ENCODE measurements around the gene CDNF. TPM values are rescaled to one million over a fixed set of nuclear protein-coding genes. Genes with fewer than 3 reads are reported as not detected.
A peak's percentile ranks its signal among the peaks of the same experiment; 100 is the strongest.

CDNF gene
- total RNA-seq, 1 experiment from 2014 or later, result 1.2 TPM

DNA sequence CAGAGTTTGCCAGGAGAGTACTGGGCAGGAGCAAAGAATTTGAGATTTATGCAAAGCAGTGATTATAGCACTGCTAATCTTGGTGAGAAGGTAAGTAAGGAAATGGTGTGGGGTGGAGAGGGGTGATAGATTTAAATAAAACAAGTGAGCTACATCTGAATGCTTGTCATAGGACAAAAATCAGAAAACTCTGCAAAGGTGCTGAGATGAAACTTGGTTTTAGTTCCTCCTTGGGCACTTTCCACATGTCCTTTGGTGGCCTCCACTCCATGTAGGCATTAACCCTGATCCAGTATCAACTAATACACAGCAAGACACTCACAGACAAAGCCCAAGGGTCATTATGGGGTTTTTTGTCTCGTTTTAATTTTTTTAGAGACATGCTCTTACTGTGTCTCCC is 37.4 kb downstream of the CDNF start:
- no peaks in the 10 kb centered on the region for H4K20me1 ChIP-seq (ENCODE audit: low read length)
- H3K4me2 ChIP-seq (ENCODE audit: low read length), result no peak overlapping the region
- ATAC-seq (no peak), DNase-seq (no peak)
- H3K4me3 ChIP-seq (ENCODE audit: low read length), result no peak overlapping the region
- H2AFZ ChIP-seq (ENCODE audit: low read length), result no peak overlapping the region
- no peaks in the 10 kb centered on the region for H3K9me2 ChIP-seq (replicated peaks; ENCODE audit: low read length)
- no peaks in the 10 kb centered on the region for H3K9me3 ChIP-seq (ENCODE audit: low read length)
- H3F3A ChIP-seq (ENCODE audit: low read length, unreplicated experiment), result no peaks in the 10 kb centered on the region
- ChIA-PET CTCF (no interaction called here), POLR2A (ENCODE audit: unreplicated experiment) (no interaction called here)
- no TSS peak for BruUV-seq (replicated peaks)
- intact Hi-C loops (cut with micrococcal nuclease), result no loop called here
- H3K4me1 ChIP-seq (ENCODE audit: insufficient read depth, low read length), result no peaks in the 10 kb centered on the region
- H3K27me3 ChIP-seq (ENCODE audit: low read length), result no peaks in the 10 kb centered on the region
- H3K79me2 ChIP-seq (ENCODE audit: low read length), result no peaks in the 10 kb centered on the region
- no peak overlapping the region for H3K27ac ChIP-seq (ENCODE audit: low read length)
- no peaks in the 10 kb centered on the region for H3K36me3 ChIP-seq (ENCODE audit: low read depth, low read length)
- TF ChIP-seq, protein P1, sequence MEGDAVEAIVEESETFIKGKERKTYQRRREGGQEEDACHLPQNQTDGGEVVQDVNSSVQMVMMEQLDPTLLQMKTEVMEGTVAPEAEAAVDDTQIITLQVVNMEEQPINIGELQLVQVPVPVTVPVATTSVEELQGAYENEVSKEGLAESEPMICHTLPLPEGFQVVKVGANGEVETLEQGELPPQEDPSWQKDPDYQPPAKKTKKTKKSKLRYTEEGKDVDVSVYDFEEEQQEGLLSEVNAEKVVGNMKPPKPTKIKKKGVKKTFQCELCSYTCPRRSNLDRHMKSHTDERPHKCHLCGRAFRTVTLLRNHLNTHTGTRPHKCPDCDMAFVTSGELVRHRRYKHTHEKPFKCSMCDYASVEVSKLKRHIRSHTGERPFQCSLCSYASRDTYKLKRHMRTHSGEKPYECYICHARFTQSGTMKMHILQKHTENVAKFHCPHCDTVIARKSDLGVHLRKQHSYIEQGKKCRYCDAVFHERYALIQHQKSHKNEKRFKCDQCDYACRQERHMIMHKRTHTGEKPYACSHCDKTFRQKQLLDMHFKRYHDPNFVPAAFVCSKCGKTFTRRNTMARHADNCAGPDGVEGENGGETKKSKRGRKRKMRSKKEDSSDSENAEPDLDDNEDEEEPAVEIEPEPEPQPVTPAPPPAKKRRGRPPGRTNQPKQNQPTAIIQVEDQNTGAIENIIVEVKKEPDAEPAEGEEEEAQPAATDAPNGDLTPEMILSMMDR (conservative IDR thresholded peaks at IDR 0.05; ENCODE audit: low read depth, low read length), result no peak
- H3K9ac ChIP-seq (ENCODE audit: low read length), result no peak overlapping the region

DNA sequence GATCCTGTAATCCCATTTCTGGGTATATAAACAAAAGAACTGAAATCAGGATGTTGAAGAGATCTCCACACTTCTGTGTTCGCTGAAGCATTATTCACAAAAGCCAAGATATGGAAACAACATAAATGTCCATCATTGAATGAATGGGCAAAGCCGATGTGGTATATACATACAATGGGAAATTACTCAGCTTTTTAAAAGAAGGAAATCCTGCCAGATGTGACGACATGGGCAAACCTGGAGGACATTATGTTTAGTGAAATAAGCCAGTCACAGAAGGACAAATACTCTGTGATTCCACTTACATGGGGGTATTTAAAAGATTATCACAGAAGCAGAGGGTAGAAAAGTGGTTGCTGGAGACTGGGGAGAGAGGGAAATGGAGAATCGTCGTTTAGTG is 39.2 kb downstream of the CDNF start:
- ChIA-PET POLR2A (ENCODE audit: unreplicated experiment) (interaction anchor here (0.7 kb wide), 1 partner anchor 161 kb away, joined by 4 read pairs; no protein-coding TSS in a partner anchor), CTCF (no interaction called here)
- no peaks in the 10 kb centered on the region for H3K9me2 ChIP-seq (replicated peaks; ENCODE audit: low read length)
- H2AFZ ChIP-seq (ENCODE audit: low read length), result no peak overlapping the region
- no peak overlapping the region for H3K4me3 ChIP-seq (ENCODE audit: low read length)
- H3K4me2 ChIP-seq (ENCODE audit: low read length), result no peak overlapping the region
- H4K20me1 ChIP-seq (ENCODE audit: low read length), result no peaks in the 10 kb centered on the region
- intact Hi-C loops (cut with micrococcal nuclease), result no loop called here
- H3K27me3 ChIP-seq (ENCODE audit: low read length), result no peaks in the 10 kb centered on the region
- DNase-seq, result peak; percentile 26
- H3F3A ChIP-seq (ENCODE audit: low read length, unreplicated experiment), result no peaks in the 10 kb centered on the region
- no peaks in the 10 kb centered on the region for H3K79me2 ChIP-seq (ENCODE audit: low read length)
- TF ChIP-seq, protein P1 (conservative IDR thresholded peaks at IDR 0.05; ENCODE audit: low read depth, low read length), result no peak
- no peak for TF ChIP-seq EZH2phosphoT487 (IDR thresholded peaks at IDR 0.05; ENCODE audit: borderline replicate concordance, low read length)
- TF ChIP-seq EZH2 (IDR thresholded peaks at IDR 0.05; ENCODE audit: low read length, unreplicated experiment), result no peak
- peak; percentile 11; the same call in 1 of the 2 replicates for ATAC-seq
- no peaks in the 10 kb centered on the region for H3K9me3 ChIP-seq (ENCODE audit: low read length)
- no TSS peak for BruUV-seq (replicated peaks)
- no peak overlapping the region for H3K27ac ChIP-seq (ENCODE audit: low read length)
- no peaks in the 10 kb centered on the region for H3K36me3 ChIP-seq (ENCODE audit: low read depth, low read length)
- no peaks in the 10 kb centered on the region for H3K4me1 ChIP-seq (ENCODE audit: insufficient read depth, low read length)
- no peak overlapping the region for H3K9ac ChIP-seq (ENCODE audit: low read length)

DNA sequence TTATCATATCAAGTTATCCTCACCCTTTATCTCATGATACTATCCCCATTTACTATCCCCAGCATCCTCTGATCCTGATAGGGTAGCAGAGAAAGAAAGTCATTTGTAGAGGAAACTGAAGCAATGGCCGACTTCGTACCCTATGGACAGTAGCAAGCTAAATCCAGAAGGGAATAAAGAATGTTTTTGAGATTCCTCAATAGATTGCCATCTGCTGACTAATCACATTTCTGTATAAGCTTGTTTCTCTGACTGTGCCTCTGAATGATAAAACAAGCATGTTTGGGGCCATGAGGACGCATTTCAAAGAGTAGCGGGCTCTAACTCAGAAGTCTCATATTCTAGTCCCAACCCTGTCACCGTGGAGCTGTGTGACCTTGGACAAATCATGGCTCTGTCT is 49.9 kb downstream of the CDNF start:
- intact Hi-C loops (cut with micrococcal nuclease), result no loop called here
- BruUV-seq (replicated peaks), result no TSS peak
- ChIA-PET POLR2A (ENCODE audit: unreplicated experiment) (no interaction called here), CTCF (no interaction called here)
- Histone ChIP-seq H4K20me1 (ENCODE audit: low read length) (no peaks in the 10 kb centered on the region), H3K9me2 (replicated peaks; ENCODE audit: low read length) (no peaks in the 10 kb centered on the region), H3K9ac (ENCODE audit: low read length) (no peak overlapping the region), H3K36me3 (ENCODE audit: low read depth, low read length) (no peaks in the 10 kb centered on the region), H3K27ac (ENCODE audit: low read length) (no peak overlapping the region), H3K79me2 (ENCODE audit: low read length) (no peaks in the 10 kb centered on the region), H3K4me1 (ENCODE audit: insufficient read depth, low read length) (peaks cover 10% of the 10 kb centered on the region), H3K4me3 (ENCODE audit: low read length) (no peak overlapping the region), H3K4me2 (ENCODE audit: low read length) (no peak overlapping the region), H2AFZ (ENCODE audit: low read length) (no peak overlapping the region), H3K9me3 (ENCODE audit: low read length) (no peaks in the 10 kb centered on the region), H3F3A (ENCODE audit: low read length, unreplicated experiment) (peaks cover 2% of the 10 kb centered on the region), H3K27me3 (ENCODE audit: low read length) (no peaks in the 10 kb centered on the region)
- DNase-seq, result no peak
- ATAC-seq, result no peak
- no peak for TF ChIP-seq EZH2 (IDR thresholded peaks at IDR 0.05; ENCODE audit: low read length, unreplicated experiment)

All from PC-3 (cell line).